Ishikawa (cell line): ENCODE results near the gene POU2F1.

Experiments
- CEBPB ChIP-seq: IDR thresholded peaks from 2 replicates; pipeline ENCODE4 v1.6.1; 2012
- CREB1 ChIP-seq: IDR thresholded peaks from 2 replicates; pipeline ENCODE4 v1.6.1; 2012; ENCODE audit warnings: low read depth
- EGR1 ChIP-seq: IDR thresholded peaks from 2 replicates; pipeline ENCODE4 v1.6.1; 2012
- EP300 ChIP-seq: IDR thresholded peaks from 2 replicates; pipeline ENCODE4 v1.6.1; 2012; ENCODE audit warnings: borderline replicate concordance
- FOXM1 ChIP-seq: IDR thresholded peaks from 2 replicates; pipeline ENCODE4 v1.6.1; 2012; ENCODE audit warnings: low read depth, borderline replicate concordance
- NFIC ChIP-seq: IDR thresholded peaks from 2 replicates; pipeline ENCODE4 v1.6.1; 2012
- RAD21 ChIP-seq: IDR thresholded peaks from 2 replicates; pipeline ENCODE4 v1.6.1; 2012; ENCODE audit warnings: low read depth
- TAF1 ChIP-seq: IDR thresholded peaks from 2 replicates; pipeline ENCODE4 v1.6.1; 2012; ENCODE audit warnings: low read depth, mild to moderate bottlenecking
- TCF12 ChIP-seq: IDR thresholded peaks from 2 replicates; pipeline ENCODE4 v1.6.1; 2012; ENCODE audit warnings: low read depth
- TEAD4 ChIP-seq: IDR thresholded peaks from 2 replicates; pipeline ENCODE4 v1.6.1; 2012
- YY1 ChIP-seq: IDR thresholded peaks from 2 replicates; pipeline ENCODE4 v1.6.1; 2012; ENCODE audit warnings: low read depth
- ZBTB7A ChIP-seq: IDR thresholded peaks from 2 replicates; pipeline ENCODE4 v1.6.1; 2012; ENCODE audit warnings: low read depth
- TF ChIP-seq, protein P1 (sequence below): IDR thresholded peaks from 2 replicates; pipeline ENCODE4 v1.6.1; 2012
- TF ChIP-seq, protein P2 (sequence below): IDR thresholded peaks from 2 replicates; pipeline ENCODE4 v1.6.1; 2012
- TF ChIP-seq, protein P3 (sequence below): IDR thresholded peaks from 2 replicates; pipeline ENCODE4 v1.6.1; 2012; ENCODE audit warnings: low read depth, mild to moderate bottlenecking

The POU2F1 gene

DNA sequence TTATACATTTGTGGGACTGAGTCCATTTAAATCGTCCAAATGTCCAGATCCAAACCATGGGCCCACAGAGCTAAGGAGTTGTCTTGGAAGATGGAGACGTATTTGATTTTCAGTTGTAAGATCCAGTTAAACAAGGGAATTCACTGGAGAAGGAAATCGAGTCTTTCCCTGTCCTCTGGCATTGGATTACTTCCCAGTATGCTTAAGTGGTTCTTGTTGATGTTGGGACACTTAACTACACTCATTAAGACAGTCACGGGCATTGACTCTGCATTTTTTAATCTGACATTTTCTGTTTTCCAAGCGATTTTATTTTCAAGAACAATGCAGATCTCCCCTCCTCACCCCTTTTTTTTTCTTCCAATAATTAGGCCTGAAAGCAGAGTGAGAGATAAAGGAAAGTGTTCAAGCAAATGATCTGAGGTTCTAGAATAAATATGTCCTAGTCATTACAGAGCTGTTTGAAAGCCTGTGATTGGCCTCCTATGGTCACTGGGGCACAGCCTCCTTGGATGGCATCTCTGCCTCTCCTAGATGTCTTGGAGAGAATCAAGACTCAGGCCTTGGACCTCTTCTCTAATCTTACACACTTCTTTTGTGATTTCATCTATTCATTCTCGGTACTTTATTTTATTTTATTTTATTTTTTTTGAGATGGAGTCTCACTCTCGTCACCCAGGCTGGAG is 248.7 kb downstream of the POU2F1 start:
- TF ChIP-seq ZBTB7A = no peak
- no peak for TF ChIP-seq YY1
- TF ChIP-seq EP300 = no peak
- no peak for TF ChIP-seq TCF12
- no peak for TF ChIP-seq CREB1
- no peak for TF ChIP-seq FOXM1
- TF ChIP-seq NFIC = no peak
- TF ChIP-seq, protein P1, sequence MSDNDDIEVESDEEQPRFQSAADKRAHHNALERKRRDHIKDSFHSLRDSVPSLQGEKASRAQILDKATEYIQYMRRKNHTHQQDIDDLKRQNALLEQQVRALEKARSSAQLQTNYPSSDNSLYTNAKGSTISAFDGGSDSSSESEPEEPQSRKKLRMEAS = no peak
- no peak for TF ChIP-seq RAD21
- no peak for TF ChIP-seq TAF1
- TF ChIP-seq, protein P2, sequence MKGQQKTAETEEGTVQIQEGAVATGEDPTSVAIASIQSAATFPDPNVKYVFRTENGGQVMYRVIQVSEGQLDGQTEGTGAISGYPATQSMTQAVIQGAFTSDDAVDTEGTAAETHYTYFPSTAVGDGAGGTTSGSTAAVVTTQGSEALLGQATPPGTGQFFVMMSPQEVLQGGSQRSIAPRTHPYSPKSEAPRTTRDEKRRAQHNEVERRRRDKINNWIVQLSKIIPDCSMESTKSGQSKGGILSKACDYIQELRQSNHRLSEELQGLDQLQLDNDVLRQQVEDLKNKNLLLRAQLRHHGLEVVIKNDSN = no peak
- TF ChIP-seq, protein P3, sequence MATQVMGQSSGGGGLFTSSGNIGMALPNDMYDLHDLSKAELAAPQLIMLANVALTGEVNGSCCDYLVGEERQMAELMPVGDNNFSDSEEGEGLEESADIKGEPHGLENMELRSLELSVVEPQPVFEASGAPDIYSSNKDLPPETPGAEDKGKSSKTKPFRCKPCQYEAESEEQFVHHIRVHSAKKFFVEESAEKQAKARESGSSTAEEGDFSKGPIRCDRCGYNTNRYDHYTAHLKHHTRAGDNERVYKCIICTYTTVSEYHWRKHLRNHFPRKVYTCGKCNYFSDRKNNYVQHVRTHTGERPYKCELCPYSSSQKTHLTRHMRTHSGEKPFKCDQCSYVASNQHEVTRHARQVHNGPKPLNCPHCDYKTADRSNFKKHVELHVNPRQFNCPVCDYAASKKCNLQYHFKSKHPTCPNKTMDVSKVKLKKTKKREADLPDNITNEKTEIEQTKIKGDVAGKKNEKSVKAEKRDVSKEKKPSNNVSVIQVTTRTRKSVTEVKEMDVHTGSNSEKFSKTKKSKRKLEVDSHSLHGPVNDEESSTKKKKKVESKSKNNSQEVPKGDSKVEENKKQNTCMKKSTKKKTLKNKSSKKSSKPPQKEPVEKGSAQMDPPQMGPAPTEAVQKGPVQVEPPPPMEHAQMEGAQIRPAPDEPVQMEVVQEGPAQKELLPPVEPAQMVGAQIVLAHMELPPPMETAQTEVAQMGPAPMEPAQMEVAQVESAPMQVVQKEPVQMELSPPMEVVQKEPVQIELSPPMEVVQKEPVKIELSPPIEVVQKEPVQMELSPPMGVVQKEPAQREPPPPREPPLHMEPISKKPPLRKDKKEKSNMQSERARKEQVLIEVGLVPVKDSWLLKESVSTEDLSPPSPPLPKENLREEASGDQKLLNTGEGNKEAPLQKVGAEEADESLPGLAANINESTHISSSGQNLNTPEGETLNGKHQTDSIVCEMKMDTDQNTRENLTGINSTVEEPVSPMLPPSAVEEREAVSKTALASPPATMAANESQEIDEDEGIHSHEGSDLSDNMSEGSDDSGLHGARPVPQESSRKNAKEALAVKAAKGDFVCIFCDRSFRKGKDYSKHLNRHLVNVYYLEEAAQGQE = no peak
- no peak for TF ChIP-seq CEBPB
- no peak for TF ChIP-seq EGR1

DNA sequence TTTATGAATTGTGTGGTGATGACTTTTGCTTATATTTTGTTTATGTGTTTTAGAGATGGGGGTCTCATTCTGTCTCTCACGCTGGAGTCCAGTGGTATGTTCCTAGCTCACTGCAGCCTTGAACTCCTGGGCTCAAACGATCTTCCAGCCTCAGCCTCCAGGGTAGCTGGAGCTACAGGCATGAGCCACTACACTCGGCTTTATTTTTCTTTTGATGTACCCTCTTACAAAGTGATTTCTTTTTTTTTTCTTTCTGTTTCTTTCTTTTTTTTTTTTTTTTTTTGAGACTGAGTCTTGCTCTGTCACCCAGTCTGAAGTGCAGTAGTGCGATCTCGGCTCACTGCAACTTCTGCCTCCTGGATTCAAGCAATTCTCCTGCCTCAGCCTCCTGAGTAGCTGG is 250.9 kb downstream of the POU2F1 start:
- TF ChIP-seq EP300 = no peak
- TF ChIP-seq TAF1 = no peak
- TF ChIP-seq, protein P1 = no peak
- TF ChIP-seq, protein P3 = no peak
- TF ChIP-seq EGR1 = no peak
- no peak for TF ChIP-seq YY1
- TF ChIP-seq TEAD4 = no peak
- TF ChIP-seq CREB1 = no peak
- TF ChIP-seq FOXM1 = no peak
- no peak for TF ChIP-seq CEBPB
- no peak for TF ChIP-seq NFIC
- no peak for TF ChIP-seq ZBTB7A
- no peak for TF ChIP-seq RAD21
- no peak for TF ChIP-seq TCF12

DNA sequence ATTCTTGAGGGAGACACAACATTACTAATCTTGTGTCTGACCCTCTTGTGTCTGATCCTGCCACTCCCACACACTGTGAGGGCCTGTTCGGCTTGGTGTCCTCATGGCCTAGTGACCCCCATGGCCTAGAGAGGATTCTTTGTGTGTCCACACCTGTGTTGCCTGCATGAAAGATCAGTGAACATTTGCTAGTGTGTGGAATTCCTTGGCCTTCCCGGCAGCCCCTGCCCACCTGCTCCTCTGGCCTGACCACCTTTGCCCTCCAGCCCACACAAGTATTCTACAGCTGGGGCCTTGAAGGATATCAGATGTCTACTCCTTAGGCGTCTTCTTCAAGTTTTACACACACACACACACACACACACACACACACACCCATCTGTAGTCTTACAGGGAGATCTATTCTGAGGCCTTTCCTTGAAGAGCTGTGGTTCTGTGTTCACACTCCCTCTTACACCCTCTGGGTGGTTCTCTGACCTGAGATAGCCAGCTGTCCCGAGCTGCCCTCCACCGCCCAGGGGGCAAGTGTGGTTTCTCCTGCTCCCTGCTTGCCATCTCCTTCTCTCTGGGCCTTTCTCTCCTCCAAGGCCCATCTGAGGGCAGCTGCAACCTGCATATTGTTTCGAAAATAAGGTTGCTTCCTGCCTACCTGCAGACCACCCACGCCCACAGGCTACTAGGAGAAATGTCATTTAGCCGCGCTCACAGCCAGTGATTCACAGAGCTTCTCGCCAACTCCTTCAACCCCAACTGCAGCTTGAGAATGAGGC is 252.3 kb downstream of the POU2F1 start:
- TF ChIP-seq YY1 = no peak

DNA sequence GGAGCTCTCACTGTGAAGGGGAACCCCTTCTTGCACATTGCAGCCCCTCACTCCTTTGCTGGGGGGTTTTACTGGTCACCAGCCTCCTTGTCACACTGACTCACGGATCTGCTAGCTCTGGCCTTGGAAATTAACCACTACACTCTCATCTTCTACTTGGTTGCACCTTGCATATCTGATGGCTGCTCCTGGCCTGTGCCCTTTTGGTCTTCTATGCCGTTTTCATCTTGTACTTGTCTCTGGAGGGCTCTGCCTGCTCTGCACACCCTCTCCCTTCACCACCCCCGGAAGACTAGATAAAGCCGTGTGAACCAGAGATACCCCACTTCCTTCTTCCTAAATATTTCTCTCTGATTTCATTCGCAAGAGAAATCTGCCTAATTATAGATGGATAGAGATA is 253.1 kb downstream of the POU2F1 start:
- no peak for TF ChIP-seq TEAD4
- no peak for TF ChIP-seq YY1
- TF ChIP-seq TAF1 = no peak

DNA sequence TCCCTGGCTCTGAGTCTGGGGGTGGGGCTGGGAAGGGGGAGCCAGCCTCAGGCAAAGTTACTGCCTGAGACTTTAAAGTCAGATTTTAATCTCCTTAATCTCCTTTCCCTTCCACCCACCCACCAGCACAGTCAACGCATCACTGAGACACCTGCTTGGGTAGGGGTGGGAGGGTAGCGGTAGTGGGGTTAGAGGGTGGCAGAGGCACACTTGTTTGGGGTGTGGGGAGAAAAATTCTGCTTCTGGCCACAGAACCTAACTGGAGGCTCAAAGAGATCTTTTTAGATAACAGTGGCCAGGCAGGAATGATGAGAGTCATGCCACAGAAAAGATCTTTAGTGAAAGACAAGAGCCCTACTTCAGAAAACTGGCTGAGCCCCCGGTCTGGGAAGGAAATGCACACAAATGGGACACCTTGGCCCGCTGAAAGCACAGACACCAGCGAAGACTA is 253.5 kb downstream of the POU2F1 start:
- TF ChIP-seq, protein P2 = no peak
- TF ChIP-seq RAD21 (no peak), EP300 (no peak), CEBPB (no peak), FOXM1 (no peak), ZBTB7A (no peak), TCF12 (no peak), YY1 (no peak), EGR1 (no peak), TEAD4 (no peak), TAF1 (no peak), NFIC (no peak), CREB1 (no peak)
- TF ChIP-seq, protein P1 = no peak
- TF ChIP-seq, protein P3 = no peak
